HepG2 (cell line): ENCODE results near the gene PIM3. TPM values are rescaled to one million over a fixed set of nuclear protein-coding genes. Genes with fewer than 3 reads are reported as not detected.
A peak's percentile ranks its signal among the peaks of the same experiment; 100 is the strongest.

ENCODE experiments used
- FOSL1 ChIP-seq: sonication (generic); formaldehyde crosslinking; IDR thresholded peaks from 2 replicates; pipeline ENCODE4 v1.9.0; 2021; ENCODE audit warnings: missing genetic modification reagents, borderline replicate concordance
- GABPB1 ChIP-seq: IDR thresholded peaks from 2 replicates; pipeline ENCODE4 v1.6.1; 2016; ENCODE audit warnings: mild to moderate bottlenecking, missing genetic modification reagents, moderate library complexity, missing compliant biosample characterization
- MAX ChIP-seq: IDR thresholded peaks from 2 replicates; pipeline ENCODE4 v1.6.1; 2012; ENCODE audit warnings: inconsistent platforms
- MED1 ChIP-seq: sonication (generic); formaldehyde crosslinking; IDR thresholded peaks from 2 replicates; pipeline ENCODE4 v1.4.0; 2020; ENCODE audit warnings: missing genetic modification reagents
- PCBP1 ChIP-seq: fragments of 200-400 bp; formaldehyde crosslinking; IDR thresholded peaks from 2 replicates; pipeline ENCODE4 v1.6.1; 2017; ENCODE audit warnings: mild to moderate bottlenecking, low read depth, low read length, borderline replicate concordance
- POLR2AphosphoS5 ChIP-seq: IDR thresholded peaks from 2 replicates; pipeline ENCODE4 v1.6.1; 2012; ENCODE audit warnings: low read depth, low read length
- RARG ChIP-seq: sonication (generic); formaldehyde crosslinking; IDR thresholded peaks from 2 replicates; pipeline ENCODE4 v1.4.0; 2020; ENCODE audit warnings: low read depth, mild to moderate bottlenecking, missing genetic modification reagents
- RFX1 ChIP-seq: fragments of 450-650 bp; IDR thresholded peaks from 2 replicates; pipeline ENCODE4 v1.6.1; 2017
- RNF219 ChIP-seq: sonication (generic); formaldehyde crosslinking; IDR thresholded peaks from 2 replicates; pipeline ENCODE4 v1.5.0; 2020; ENCODE audit warnings: mild to moderate bottlenecking, missing genetic modification reagents
- SNAI1 ChIP-seq: sonication (generic); formaldehyde crosslinking; IDR thresholded peaks from 2 replicates; pipeline ENCODE4 v1.5.0; 2020; ENCODE audit warnings: mild to moderate bottlenecking, missing genetic modification reagents, borderline replicate concordance
- TEAD3 ChIP-seq: optimal IDR thresholded peaks from 2 replicates; pipeline ENCODE3; 2016; ENCODE audit warnings: borderline replicate concordance
- THAP9 ChIP-seq: sonication (generic); formaldehyde crosslinking; IDR thresholded peaks from 2 replicates; pipeline ENCODE4; 2020; ENCODE audit warnings: missing genetic modification reagents, mild to moderate bottlenecking, borderline replicate concordance
- ZBTB8A ChIP-seq: sonication (generic); formaldehyde crosslinking; IDR thresholded peaks from 2 replicates; pipeline ENCODE4 v1.4.0; 2020; ENCODE audit warnings: mild to moderate bottlenecking, low read depth, missing genetic modification reagents, borderline replicate concordance
- ZNF18 ChIP-seq: sonication (generic); formaldehyde crosslinking; IDR thresholded peaks from 2 replicates; pipeline ENCODE4 v1.8.0; 2022; ENCODE audit warnings: mild to moderate bottlenecking, missing genetic modification reagents; ENCODE audit not compliant: insufficient replicate concordance
- ZNF207 ChIP-seq: fragments of 450-650 bp; IDR thresholded peaks from 2 replicates; pipeline ENCODE4 v1.6.1; 2016; ENCODE audit warnings: antibody characterized with exemption, borderline replicate concordance
- ZNF225 ChIP-seq: sonication (generic); formaldehyde crosslinking; IDR thresholded peaks from 2 replicates; pipeline ENCODE4 v1.4.0; 2020; ENCODE audit warnings: mild to moderate bottlenecking, missing genetic modification reagents
- ZNF264 ChIP-seq: sonication (generic); formaldehyde crosslinking; IDR thresholded peaks from 2 replicates; pipeline ENCODE4 v1.4.0; 2020; ENCODE audit warnings: missing genetic modification reagents
- ZNF607 ChIP-seq: sonication (generic); formaldehyde crosslinking; IDR thresholded peaks from 2 replicates; pipeline ENCODE4 v1.5.1; 2020; ENCODE audit warnings: missing genetic modification reagents, mild to moderate bottlenecking, borderline replicate concordance
- ZNF678 ChIP-seq: sonication (generic); formaldehyde crosslinking; IDR thresholded peaks from 2 replicates; pipeline ENCODE4 v1.4.0; 2020; ENCODE audit warnings: mild to moderate bottlenecking, missing genetic modification reagents
- ZNF709 ChIP-seq: sonication (generic); formaldehyde crosslinking; IDR thresholded peaks from 2 replicates; pipeline ENCODE4 v1.5.0; 2020; ENCODE audit warnings: mild to moderate bottlenecking, missing genetic modification reagents
- ZZZ3 ChIP-seq: sonication (generic); formaldehyde crosslinking; IDR thresholded peaks from 2 replicates; pipeline ENCODE4 v1.4.0; 2020; ENCODE audit warnings: missing genetic modification reagents, mild to moderate bottlenecking, borderline replicate concordance
- polyA plus RNA-seq, 8 experiments: library from polyadenylated mRNA; depleted of rRNA in 3 of 8; stranded (reverse) in 7 of 8; unstranded in 1 of 8; fragments of >200 nt; fragmentation: Illumina TruSeq in 4 of 8; extraction: Trizol in 4 of 8; gene quantifications; 2 replicates each; pipeline versions ENCODE4 v1.2.1 to v1.2.3, GENCODE V29; 2011 to 2016; ENCODE audit warnings: low read depth in 4 of 8, missing spikeins in 1 of 8, mixed read lengths in 1 of 8; ENCODE audit not compliant: insufficient read depth in 1 of 8
- total RNA-seq, 5 experiments: library from RNA; depleted of rRNA; stranded (reverse); fragments of >200 nt; fragmentation: Illumina TruSeq; extraction: Trizol; gene quantifications; 2 replicates each; pipeline ENCODE4 v1.2.3, GENCODE V29; 2016; ENCODE audit warnings: low read depth in 1 of 5

Gene PIM3
- total and polyA plus RNA-seq, 2 of the 13 experiments (the other 11 are each of a cell fraction or from before 2014, with no cell fraction given) = 21.6 to 31.2 TPM

GRCh38 chr22:49970528-49971231, 10.1 kb downstream of the PIM3 start (continued):
- TF ChIP-seq ZNF207 (no peak), POLR2AphosphoS5 (peak; percentile 62), GABPB1 (peak; percentile 64), TEAD3 (peak; percentile 69), FOSL1 (CRISPR knock-in tag) (peak; percentile 94), MED1 (CRISPR knock-in tag) (peak; percentile 92), RARG (no peak), ZNF264 (peak; percentile 87; the same call in 1 of the 2 replicates), MAX (peak; percentile 99), ZBTB8A (CRISPR knock-in tag) (no peak), RNF219 (CRISPR knock-in tag) (no peak), THAP9 (0 out of 2 replicates have a peak, but pooled peaks have one; percentile 1), ZNF709 (peak; percentile 25; the same call in 1 of the 2 replicates), ZNF678 (CRISPR knock-in tag) (no peak), ZNF225 (CRISPR knock-in tag) (no peak; the same call in 1 of the 2 replicates), RFX1 (no peak), ZZZ3 (CRISPR knock-in tag) (no peak), ZNF18 (peak; percentile 88), SNAI1 (CRISPR knock-in tag) (no peak), ZNF607 (no peak), PCBP1 (0 out of 2 replicates have a peak, but pooled peaks have one; percentile 76)
